Inflammatory macrophage (primary cell): ENCODE data around the gene UGT2B10.
"Not testable (repeated sequence)": the region's sequence is repeated elsewhere in the genome, so short reads cannot be mapped to it uniquely, and the experiment has no call there.

ENCODE experiments used
- DNase-seq, 2 donors: peaks; one replicate each; pipeline ENCODE4 v3.0.0-alpha.2; 2020 to 2022
- total RNA-seq, 18 experiments: gene quantifications; one replicate each; lab custom pipeline; 2026; ENCODE audit warnings: mixed read lengths in 6 of 18, inconsistent platforms in 2 of 18; lab: John Stamatoyannopoulos, UW

UGT2B10 gene
- total RNA-seq = 0 to 0.06 (median 0) reads per million in 18 experiments

DNA sequence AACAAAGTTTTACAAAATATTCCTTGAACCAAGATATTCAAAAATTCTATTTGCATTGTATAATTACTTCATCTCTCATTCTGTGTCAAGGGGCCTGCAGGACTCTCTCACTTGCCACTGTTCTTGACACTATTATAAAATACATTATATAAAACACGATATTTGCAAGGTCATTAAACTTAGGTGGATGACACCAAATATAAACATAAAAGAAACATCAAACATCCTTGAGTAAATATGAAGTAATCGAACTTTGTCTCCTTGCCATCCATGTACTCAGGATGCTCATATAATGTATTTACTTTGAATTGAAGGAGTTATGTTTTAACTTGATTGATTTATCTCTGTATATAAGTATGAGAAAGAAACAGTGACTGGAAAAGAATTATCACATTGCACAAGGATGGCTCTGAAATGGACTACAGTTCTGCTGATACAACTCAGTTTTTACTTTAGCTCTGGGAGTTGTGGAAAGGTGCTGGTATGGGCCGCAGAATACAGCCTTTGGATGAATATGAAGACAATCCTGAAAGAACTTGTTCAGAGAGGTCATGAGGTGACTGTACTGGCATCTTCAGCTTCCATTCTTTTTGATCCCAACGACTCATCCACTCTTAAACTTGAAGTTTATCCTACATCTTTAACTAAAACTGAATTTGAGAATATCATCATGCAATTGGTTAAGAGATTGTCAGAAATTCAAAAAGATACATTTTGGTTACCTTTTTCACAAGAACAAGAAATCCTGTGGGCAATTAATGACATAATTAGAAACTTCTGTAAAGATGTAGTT, at the start of gene UGT2B10:
Gene UGT2B10 (plus strand): TSS at position 378 of the 793 bp plus-strand sequence. CDS start 26 bp downstream, at position 404.
- not testable (repeated sequence) for DNase-seq

DNA sequence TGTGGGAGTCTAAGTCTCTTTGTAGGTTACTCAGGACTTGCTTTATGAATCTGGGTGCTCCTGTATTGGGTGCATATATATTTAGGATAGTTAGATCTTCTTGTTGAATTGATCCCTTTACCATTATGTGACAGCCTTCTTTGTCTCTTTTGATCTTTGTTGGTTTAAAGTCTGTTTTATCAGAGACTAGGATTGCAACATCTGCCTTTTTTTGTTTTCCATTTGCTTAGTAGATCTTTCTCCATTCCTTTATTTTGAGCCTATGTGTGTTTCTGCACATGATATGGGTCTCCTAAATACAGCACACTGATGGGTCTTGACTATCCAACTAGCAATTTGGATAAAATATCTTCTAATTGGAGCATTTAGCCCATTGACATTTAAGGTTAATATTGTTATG, 44.0 kb upstream of the UGT2B10 start:
- not testable (repeated sequence) for DNase-seq

DNA sequence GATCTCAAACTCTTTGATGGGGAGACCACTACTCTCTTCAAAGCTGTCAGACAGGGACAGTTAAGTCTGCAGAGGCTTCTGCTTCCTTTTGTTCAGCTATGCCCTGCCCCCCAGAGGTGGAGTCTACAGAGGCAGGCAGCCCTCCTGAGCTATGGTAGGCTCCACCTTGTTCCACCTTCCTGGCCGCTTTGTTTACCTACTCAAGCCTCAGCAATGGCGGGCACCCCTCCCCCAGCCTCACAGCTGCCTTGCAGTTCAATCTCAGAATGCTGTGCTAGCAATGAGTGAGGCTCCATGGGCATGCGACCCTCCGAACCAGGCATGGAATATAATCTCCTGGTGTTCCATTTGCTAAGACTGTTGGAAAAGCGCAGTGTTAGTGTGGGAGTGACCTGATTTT, 42.1 kb upstream of the UGT2B10 start:
- DNase-seq = no peak

DNA sequence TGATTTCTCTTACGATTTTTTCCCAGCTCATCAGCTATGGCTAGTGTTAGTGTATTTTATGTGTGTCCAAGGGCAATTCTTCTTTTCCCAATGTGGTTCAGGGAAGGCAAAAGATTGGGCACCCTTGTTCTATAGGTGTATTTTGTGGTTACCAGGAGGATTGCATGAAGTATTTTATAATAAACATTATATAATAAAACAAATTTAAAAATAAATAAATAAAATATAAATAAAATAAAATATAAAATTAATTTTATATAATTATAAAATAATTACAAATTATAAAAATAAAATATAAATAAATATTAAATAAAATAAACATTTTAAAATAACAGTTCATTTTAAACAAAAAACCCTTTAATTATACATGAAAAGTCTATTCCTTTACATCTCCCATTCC, 35.6 kb upstream of the UGT2B10 start:
- DNase-seq = no peak

DNA sequence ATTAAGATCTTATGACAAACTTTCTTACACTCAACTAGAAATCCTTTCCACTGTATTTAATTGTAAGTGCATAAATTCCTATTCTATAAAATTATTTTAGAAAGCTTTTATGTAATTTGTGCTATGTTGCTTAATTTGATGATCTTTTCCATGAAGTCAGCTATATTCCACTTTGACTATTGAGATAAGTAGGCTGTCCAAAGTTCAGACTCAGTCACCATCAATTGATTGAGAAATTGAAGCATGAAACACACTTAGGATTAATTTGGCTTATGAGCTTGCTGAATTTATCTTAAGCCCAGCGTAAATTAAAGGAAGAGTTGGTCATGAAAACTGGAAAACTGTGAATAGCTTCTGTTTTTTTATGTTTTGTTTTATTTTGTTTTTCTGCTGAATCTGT, 18.7 kb upstream of the UGT2B10 start:
- no peak for DNase-seq

DNA sequence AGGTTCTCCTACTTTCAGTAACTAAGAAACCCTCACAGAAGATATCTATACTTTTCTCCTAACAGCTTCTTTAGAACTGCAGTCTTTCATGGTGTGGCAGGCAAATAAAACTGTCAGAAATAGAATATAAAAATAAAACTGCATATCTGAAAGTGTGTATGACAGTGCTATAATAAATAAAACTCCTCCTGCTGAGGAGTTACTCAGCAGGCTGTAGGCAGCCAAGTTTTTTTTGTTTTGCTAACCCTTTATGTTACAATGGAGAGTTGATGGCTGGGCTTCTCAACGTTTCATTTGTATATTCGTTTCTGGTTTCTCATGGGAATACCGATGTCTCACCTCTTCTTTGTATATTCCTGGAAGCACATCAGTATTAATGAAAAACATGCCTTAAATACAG, 18.2 kb upstream of the UGT2B10 start:
- no peak for DNase-seq

DNA sequence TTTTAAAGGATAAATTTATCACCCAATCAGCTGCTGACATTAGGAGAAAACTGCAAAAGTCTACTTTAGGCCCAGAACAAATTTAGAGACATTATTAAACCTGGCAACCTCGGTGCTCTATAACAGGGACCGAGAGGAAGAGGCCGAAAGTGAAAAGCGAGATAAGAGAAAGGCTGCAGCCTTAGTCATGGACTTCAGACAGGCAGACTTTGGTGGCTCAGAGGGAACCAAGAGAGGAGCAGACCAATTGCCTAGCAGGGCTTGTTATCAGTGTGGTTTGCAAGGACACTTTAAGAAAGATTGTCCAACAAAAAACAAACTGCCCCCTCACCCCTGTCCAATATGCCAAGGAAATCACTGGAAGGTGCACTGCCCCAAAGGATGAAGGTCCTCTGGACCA, 12.8 kb upstream of the UGT2B10 start:
- no peak for DNase-seq

DNA sequence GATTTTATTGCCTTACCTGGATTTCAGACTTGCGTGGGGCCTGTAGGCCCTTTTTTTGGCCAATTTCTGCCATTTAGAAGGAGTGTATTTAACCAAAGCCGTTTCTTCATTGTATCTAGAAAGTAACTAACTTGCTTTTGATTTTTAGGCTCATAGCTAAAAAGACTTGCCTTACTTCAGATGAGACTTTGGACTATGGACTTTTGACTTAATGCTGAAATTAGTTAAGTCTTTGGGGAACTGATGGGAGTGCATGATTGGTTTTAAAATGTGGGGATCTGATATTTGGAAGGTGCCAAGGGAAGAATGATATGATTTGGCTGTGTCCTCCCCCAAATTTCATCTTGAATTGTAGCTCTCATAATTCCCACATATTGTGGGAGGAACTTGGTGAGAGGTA, 7.7 kb upstream of the UGT2B10 start:
- no peak for DNase-seq

DNA sequence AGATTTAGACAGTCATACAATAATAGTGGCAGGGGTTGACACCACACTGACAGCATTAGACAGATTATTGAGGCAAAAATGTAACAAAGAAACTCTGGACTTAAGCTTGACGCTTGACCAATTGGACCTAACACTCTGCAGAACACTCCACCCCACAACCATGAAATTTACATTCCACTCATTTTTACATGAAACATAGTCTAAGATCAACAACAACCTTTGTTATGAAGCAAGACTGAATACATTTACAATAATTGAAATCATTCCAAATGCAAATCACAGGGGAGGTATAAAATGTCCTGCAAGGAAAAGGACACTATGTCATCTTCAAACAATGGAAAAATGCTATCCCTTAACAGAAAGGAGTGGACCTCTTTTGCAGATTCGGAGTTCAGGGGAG, 4.9 kb upstream of the UGT2B10 start:
- DNase-seq = no peak

DNA sequence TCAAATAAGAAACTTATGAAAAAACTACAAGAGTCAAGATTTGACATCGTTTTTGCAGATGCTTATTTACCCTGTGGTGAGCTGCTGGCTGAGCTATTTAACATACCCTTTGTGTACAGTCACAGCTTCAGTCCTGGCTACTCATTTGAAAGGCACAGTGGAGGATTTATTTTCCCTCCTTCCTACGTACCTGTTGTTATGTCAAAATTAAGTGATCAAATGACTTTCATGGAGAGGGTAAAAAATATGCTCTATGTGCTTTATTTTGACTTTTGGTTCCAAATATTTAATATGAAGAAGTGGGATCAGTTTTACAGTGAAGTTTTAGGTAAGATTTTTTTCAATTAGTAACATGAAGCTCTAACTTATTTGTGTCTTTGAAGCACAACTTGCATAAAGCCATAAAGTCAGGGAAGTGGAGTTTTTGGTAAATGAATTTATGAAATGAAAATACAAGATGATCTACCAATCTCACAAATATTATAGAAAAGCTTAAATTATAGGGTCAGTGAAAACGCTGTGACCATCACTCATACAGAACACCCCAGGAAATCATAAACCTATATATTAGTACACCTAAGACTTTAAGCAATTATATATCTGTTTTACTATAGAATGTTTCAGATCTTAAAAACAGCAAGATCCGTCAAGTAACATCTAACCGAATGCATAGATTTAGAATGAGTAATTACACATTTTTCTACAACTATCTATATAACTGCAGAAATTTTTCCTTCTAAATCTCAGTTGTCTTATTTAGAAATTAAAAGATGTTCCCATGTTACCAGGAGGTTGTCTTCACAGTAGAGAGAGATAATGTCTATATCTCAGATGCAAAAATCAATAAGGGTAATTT, 844 bp downstream of the UGT2B10 start:
- not testable (repeated sequence) for DNase-seq

DNA sequence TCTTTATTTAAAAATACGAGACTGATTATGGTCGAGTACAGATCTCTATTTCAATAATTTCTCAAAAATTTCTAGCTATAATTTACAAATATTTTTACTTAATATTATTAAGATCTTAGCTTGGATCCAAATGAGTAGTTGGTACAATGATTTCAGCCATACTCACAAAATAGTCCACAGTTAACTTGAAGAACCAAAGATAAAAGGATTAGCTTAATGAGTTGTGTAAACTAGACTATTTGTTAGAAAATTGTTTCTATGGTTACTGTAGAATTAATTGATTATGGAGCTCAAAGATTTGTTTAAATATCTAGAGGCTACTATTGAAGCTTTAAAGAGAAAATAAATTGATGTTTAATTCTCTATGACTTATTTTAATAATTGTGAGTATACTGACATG, 1.6 kb downstream of the UGT2B10 start:
- no peak for DNase-seq

DNA sequence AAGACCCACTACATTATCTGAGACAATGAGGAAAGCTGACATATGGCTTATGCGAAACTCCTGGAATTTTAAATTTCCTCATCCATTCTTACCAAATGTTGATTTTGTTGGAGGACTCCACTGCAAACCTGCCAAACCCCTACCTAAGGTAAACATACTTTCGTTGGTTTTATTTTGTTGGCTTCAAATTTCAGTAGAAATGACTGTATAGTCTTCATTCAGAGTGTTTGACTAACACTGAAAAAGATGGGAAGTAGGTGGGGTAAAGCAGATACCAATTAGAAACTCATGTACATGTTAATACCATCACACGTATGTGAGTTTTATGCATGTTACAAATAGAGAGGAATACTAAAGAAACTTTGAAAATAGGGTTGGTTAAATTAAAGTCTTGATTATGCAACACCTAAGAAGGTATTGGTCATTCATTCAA, 2.3 kb downstream of the UGT2B10 start:
- DNase-seq = not testable (repeated sequence)

DNA sequence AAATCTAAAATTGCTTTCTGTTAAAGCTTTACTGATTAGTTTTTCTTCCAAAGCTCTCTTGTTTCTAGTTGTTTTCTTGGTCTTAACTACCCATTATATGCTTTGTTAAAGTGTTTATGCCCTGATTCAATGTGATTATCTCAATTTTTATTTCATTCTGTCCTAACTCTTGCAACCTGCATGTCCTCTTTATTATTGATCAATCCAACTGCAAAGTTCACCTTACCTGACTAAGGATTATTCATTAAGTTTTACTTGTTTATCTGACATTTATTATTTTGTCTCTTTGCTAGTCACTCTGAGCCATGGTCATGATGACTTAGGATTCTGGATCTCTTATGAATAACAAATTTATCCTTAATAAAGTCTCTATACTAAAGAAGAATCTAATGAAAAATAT, 15.8 kb downstream of the UGT2B10 start:
- DNase-seq = no peak

DNA sequence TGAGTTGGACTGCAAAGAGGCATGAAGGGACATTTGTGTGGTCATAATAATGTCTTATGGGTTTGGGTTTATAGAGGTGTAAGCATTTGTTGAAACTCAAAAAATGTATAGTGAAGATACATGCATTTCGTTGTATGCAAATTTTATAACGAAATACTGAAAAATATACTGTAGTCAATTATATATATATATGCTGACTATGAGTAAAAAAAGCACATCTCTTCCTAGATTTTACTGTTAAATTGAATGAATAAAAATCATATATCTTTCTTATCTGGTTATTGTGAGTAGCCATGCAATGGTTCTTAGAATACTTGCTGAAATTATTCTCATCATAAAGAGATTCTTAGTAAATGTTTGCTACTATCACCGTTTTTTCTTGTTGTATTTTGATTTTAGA, 34.5 kb downstream of the UGT2B10 start:
- DNase-seq = no peak

DNA sequence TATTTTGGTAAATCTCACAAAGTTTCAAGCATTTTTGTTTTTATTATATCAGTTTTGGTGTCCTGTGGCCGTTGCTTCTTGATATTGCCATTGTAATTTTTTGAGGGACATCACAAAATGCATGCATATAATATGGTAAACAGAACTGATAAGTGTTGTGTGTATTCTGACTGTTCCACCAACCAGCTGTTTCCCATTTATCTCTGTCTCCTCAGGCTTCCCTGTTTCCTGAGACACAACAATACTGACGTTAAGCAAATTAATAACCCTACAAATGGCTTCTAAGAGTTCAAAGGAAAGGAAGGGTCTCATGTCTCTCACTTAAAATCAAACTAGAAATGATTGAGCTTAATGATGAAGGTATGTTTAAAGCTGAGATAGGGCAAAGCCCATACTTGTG, 40.0 kb downstream of the UGT2B10 start:
- no peak for DNase-seq

DNA sequence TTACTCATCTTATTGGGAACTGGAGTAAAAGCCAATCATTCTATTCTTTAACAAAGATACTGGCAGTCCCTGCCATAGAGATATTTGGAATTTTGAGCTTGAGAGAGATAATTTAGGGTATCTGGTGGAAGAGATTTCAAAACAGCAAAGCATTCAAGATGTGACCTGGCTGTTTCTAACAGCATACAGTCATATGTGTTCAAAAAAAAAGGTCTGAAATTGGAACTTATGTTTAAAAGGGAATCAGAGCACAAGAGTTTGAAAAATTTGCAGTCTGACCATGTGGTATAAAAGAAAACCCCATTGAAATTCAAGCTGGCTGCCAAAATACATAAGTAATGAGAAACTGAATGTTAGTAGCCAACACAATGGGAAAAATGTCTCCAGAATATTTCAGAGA, 42.2 kb downstream of the UGT2B10 start:
- DNase-seq = no peak

DNA sequence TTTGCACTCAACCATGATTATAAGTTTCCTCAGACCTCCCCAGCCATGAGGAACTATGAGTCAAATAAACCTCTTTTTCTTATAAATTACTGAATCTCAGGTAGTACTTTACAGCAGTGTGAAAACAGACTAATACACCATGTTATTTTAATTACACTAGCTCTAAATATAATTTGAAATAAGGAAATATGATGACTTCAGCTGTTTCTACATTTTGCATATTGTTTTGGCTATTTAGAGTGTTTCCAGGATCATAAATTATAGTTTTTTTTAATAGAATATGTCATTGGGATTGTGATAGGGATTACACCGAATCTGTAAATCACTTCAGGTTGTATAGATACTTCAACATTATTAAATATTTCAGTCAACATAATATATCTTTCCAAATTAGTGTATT, 43.9 kb downstream of the UGT2B10 start:
- no peak for DNase-seq

DNA sequence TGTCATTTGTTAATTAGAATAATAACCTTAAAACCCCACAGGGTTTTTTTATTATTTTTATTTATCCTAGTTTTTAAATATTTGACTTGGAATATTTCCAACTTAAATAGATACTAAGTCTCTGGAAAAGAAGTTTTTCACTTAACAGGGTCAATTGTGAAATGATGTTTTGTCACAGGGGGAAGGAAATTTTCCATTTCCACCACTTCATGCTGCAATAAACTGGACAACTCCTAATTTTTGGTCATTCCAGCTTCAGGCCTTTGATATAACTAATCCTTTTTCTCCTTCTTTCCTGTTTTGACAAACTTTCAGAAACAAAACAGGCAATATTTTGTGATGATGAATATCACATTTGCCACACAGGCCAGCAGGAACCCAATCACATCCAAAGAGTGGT, 45.3 kb downstream of the UGT2B10 start:
- no peak for DNase-seq

DNA sequence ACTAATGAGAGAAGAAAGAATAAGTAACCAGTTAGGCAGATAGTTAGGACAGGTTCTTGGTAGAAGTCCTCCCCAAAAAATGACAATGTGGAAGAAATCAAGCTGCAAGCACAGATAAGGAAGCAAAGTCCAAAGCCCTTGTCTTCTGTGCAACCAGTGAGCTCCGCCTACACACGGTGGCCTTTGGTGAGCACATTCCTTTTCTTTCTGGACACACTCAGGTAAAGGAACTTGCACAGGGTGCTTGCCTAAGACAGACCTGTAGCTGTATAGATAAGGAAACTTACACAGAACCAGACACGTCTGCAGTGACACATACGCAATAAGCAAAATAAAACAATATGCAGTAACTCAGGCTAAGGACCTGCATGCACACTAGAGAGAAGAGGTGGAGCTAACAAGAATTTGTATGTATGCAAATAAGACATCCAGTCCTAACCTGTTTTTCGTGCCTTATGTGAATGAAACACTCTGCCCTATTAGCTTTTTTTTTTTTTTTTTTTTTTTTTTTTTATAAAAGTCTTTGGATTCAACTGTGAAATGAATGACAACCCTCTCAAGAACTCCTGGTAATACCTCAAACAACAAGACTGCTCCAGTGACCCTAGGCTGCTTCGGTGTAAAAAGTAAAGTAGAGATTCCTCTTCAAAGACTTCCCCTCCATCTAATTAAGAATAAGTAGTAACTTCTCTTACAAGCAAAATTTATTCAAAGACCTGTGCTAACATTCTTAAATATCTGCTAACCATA, 48.8 kb downstream of the UGT2B10 start:
- DNase-seq = no peak

DNA sequence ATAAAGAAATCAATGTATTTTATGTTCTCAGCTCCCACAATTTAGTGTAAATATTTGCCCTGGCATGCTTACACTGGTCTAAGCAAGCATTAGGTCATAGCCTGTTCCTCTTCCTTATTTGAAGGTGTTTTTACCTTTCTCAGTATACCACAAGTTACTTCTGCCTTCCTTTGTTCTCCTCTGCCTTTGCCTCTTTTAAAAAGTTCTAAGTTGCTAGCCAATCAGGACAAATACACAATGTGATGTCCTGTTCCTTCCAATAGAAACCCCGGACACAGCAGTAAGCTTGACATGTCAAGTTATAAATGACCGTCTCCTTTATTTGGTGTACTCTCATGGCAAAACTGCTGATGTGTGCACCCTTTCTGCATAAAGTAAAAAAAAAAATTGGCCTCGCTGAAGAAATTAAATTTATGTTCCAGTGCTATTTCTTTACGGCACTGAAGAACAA, 49.4 kb downstream of the UGT2B10 start:
- DNase-seq = no peak

DNA sequence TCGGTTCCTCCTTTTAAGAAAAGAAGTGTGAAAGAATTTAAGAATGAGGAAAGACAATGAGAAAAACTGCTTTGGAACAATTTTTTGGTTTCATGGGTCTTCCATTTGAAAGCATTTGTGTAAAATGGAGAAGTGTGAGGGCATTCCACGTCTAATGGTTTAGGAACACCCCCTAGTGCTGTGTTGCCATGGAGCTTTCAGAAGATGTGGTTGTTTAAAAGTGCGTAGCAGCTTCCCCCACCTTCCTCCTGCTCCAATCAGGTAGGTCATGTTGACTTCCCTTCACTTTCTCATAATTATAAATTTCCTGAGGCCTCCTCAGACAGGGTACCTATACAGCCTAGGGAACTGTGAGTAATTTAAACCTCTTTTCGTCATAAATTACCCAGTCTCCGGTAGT, 50.0 kb downstream of the UGT2B10 start:
- no peak for DNase-seq

DNA sequence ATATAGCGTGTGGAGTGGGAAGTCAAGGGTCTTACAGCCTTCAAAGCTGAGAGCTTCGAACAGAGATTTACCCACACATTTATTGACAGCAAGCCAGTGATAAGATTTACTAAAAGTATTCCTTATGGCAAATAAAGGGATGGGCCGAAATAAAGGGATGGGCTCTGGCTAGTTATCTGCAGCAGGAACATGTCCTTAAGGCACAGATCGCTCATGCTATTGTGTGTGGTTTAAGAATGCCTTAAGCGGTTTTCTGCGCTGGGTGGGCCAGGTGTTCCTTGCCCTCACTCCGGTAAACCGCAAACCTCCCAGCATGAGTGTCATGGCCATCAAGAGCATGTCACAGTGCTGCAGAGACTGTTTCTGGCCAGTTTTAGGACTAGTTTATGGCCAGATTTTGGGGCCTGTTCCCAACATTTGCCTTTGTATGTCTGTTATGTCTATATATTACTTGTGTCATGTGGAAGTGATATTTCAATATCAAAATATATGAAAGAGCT, 53.5 kb downstream of the UGT2B10 start:
- no peak for DNase-seq
